Activated CD4-positive, CD25-positive, alpha-beta regulatory T cell treated with anti-CD3 and anti-CD28 coated beads, Interleukin-2, amount 50 U/mL, for 16 hours (primary cell): ENCODE results near the gene IZUMO4.
"Not testable (repeated sequence)": the region's sequence is repeated elsewhere in the genome, so short reads cannot be mapped to it uniquely, and the experiment has no call there.

Experiments used
- DNase-seq: peaks from one replicate; pipeline ENCODE4 v3.0.0-alpha.2; 2020; ENCODE audit warnings: low read depth, low spot score

The IZUMO4 gene

GRCh38 chr19:2122982-2123381 lies 26.3 kb downstream of the IZUMO4 start:
- no peak for DNase-seq

DNA sequence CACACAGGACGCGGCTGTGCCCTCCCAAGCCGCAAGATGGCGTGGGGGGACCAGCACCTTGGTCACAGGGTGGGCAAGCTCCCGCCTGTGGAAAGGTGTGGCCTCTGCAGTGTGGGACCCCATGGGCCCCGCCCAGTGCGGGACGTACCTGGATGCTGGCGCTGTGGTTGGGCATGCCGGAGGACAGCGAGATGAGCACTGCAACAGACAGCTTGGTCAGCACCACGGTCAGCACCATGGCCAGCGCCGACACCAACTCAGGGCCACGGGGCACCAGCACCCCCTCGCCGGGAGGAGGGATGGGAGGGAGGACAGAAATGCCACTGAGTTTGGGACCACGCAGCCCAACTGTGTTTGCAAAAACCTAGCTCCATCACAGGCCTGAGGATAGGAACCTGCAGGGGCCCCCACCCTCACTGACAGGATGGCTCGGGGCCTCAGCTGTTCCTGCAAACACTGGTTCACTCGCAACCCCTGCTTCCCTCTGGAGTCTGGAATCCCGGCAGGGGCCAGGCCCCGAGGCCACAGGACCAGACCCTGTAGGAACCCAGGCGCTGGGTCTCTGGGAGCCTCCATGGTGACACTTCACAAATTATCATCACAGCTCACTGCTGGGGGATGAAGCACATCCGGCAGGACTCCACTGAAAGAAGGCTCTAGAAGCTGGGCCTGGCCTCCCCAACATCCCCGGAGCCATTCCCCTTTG lies 27.1 kb downstream of the IZUMO4 start:
- no peak for DNase-seq

DNA sequence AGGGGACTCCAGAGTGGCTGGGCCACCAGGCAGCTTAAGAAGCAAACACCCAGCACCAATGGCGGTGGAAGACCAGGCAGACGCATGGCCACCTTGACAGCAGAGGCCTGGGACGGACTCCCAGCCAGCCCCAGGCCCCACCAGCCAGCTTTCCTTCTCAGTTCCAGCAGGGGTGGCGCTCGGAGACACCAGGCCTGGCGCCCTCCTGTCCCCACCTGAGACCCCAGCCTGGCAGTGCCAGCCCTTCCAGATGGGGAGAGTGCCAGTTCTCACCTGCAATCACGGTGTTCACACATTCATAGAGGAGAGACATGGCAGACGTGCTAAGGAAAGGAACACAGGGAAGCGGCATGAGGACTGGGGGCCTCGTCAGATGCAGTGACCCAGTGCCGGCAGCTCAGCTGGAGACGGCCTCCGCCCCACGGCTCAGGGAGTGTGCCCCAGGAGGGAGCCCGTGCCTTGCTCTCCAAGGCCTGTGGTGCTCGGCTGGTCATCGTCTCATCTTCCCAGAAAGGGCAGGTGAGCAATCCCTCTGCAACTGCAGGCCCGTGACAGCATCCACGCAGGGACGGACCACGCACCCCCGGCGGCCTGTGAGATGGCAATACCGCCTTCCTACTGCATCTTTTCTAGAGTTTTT lies 30.3 kb downstream of the IZUMO4 start:
- no peak for DNase-seq

- DNase-seq: no peak
Observed at GRCh38 chr19:2127758-2128157, 31.0 kb downstream of the IZUMO4 start.

DNA sequence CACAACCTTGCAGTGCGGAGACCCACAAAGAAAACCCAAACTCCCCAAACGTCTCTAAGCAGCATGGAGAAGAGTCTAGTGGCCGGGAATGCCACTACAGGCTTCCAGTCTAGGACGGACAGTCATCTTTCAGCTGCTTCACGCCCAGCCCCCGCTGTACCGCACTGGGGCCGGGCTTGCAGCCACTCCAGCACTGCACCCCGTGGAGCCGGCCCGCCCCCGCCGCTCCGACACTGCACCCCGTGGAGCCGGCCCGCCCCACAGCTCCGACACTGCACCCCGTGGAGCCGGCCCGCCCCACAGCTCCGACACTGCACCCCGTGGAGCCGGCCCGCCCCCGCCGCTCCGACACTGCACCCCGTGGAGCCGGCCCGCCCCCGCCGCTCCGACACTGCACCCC lies 31.5 kb downstream of the IZUMO4 start:
- not testable (repeated sequence) for DNase-seq

DNA sequence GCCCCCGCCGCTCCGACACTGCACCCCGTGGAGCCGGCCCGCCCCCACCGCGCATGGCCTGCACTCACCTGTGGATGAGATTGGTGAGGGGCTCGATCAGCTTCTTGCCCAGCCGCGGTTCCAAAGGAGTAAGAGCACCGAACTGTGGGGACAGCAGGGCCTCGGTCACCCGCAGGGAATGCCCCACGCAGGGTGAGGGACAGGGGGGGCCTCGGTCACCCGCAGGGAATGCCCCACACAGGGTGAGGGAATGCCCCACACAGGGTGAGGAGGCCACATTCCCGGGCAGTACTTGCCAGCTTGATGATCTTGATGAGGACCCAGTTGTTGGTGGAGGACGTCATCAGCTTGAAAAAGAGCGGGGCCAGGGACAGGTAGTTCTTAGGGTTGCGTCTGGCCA lies 32.3 kb downstream of the IZUMO4 start:
- no peak for DNase-seq

- DNase-seq: no peak
Observed at GRCh38 chr19:2129486-2129885, 32.8 kb downstream of the IZUMO4 start.

DNA sequence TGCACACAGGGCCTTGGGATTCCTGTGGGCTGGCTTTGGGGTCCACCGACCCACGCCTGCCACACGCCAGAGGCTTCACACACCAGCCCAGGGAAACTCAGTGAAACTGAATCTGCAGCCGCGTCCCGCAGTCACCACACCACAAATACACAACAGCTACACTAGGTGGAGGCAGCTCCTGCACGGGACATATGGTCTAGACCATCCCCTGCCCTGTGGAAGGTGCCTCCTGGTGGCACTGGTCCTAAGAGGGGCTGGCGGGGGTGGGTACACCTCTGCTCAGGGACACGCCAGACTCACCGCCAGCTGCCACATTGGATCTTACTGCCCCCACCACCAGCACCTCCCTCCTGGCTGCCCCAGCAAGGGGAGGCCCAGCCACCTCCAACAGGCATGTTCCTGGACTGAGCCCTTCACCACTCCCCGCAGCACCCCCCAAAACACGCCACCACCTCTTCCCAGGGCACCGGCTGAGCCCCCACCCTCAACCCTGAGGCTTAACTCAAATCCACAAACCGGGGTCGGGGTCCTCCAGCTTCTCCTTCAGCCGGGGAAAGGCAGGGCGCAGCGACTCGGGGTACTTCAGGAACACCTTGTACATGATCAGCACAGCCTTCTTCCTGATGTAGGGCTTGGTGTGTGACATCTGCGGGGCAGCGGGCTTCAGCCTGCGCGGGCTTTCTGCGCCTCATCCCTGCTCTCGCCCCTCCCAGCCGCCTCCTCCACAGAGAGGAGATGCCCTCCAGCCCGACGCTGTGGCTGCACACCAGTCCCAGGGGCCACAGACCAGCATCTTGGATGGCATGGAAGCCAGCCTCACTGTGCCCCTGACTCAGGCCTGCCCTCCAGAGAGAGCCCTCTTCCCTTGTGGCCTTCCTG lies 33.4 kb downstream of the IZUMO4 start:
- DNase-seq: no peak

- DNase-seq: not testable (repeated sequence)
Observed at GRCh38 chr19:2131012-2131975, 34.6 kb downstream of the IZUMO4 start.

- DNase-seq: no peak
Observed at GRCh38 chr19:2132191-2132590, 35.5 kb downstream of the IZUMO4 start.

DNA sequence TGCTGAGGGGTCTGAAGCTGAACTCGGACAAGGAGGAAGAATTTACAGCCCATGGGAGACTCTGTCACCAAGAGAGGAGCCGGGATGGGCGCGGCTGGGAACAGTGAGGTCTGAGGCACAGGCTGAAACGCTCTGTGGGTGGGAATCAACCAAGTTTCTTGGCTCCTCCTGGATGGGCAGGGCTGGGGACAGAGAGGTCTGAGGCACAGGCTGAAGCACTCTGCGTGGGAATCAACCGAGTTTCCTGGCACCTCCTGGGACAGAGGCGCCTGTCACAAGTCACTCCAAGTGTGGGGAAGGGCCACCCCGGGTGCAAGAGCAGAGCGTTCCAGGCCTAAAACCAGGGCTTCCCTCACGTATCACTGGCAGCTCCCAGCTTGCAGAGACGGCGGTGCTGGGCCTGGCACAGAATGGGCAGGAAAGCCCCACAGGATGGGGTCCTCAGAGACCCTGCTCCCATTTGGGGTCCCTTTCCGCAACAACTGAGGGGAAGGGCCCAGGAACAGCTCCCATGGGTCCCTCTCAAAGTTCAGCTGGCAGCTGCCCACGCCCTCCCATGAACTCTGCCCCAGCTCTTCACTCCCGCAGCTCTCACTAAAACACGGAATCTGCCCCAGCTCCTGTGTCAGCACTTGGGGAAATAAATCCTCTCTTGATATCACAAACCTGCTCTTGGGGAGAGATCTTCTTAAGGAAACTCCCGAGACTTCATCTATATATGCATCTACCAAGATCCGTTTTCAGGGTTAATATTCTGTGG lies 36.2 kb downstream of the IZUMO4 start:
- DNase-seq: no peak

- no peak for DNase-seq
Observed at GRCh38 chr19:2135474-2136402, 39.0 kb downstream of the IZUMO4 start.

GRCh38 chr19:2136796-2137195 lies 40.1 kb downstream of the IZUMO4 start:
- no peak for DNase-seq

DNA sequence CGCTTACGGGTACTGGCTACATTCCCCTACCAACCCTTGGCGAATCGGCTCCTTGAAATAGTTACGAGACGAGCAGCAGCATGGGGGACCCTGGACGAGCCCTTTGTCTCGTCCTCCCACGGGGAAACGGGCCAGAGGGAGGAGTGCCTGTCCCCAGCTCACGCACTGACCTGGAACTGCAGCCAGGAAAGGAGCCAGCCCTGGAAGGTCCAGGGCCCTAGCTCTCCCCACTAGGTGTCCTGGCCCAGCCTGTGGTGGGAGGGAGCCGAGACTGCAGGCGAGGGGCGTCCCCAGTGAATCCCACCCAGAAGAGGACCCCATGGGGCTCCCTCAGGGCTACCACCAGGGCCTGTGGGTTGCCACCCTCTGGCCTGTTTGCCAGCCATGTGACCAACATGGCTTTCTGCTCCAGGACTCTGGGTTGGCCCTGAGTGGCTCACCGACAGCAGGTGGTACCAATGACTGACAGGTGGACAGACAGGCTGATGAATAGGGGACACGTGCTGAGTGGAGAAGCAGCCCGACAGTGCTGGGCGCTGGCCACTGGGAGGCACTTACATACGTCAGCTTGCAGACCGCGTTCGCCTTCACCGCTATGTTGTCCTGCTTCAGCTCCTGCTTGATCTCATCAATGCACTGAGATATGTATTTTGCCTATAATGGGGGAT lies 41.5 kb downstream of the IZUMO4 start:
- no peak for DNase-seq

- no peak for DNase-seq
Observed at GRCh38 chr19:2139385-2140137, 42.8 kb downstream of the IZUMO4 start.

DNA sequence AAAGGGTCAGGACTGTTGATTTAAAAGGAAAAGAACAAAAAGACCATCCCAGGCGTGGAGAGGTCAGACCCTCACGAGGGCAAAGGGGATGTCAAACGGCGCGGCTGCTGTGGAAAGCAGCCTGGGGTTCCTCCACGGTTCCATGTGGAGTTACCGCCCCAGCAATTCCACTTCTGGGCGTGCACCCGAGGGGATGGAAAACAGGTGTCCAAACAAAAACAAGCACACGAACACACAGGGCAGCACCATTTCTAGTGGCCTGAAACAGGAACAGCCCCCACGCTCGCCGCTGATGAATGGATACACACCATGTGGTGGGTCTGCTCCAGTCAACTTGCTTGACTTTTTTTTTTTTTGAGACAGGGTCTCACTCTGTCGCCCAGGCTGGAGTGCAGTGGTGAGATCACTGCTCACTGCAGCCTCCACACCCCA lies 43.4 kb downstream of the IZUMO4 start:
- DNase-seq: no peak

DNA sequence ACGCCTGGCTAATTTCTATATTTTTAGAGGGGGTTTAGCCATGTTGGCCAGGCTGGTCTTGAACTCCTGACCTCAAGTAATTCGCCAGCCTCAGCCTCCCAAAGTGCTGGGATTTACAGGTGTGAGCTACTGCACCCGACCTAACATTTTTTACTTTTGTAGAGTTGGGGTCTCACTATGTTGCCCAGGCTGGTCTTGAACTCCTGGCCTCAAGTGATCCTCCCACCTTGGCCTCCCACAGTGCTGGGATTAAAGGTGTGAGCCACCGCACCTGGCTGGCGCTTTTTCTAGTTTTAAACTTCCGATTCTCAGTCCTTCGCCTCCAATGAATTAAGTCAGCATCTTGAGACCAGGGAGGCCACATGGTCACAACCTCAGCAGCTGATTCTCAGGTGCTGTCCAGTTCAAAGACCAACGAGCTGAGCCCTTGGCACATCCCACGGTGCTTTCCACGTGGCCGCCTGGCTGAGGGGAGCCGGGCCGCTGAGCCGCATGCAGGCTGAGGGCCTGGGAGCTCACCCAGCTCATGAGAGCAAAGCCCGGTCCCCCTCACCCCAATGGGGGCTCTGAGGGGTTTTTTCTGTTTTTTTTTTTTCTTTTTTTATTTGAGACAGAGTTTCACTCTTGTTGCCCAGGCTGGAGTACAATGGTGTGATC lies 45.6 kb downstream of the IZUMO4 start:
- no peak for DNase-seq

DNA sequence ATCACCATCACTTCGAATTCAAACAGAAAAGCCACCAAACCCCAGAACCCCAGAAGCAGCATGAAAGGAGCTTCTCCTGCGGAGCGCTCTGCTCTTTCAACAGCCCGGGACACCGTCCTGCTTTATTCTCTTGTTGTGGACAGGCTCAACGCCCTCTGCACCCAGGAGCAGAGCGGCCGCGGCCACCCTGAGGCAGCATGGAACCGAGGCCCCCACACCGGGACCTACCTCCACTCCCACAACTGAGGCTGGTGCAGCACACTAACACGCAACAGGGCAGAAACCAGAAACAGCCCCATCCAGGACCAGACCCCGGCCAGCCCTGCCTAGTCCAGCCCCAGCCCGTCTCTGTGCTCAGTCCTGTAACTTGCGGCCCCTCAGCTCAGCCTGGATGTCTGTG lies 47.5 kb downstream of the IZUMO4 start:
- no peak for DNase-seq
